Smooth muscle cell (in vitro differentiated cells): ENCODE results near the gene CEP85L. TPM values are rescaled to one million over a fixed set of nuclear protein-coding genes. Genes with fewer than 3 reads are reported as not detected.

Experiments
- DNase-seq: peaks from one replicate; lab custom pipeline; 2025; ENCODE audit not compliant: unreplicated experiment; lab: John Stamatoyannopoulos, UW
- H2AFZ ChIP-seq: fragments of 200-600 bp; sonication (generic); 2 replicates; pipeline ENCODE4 v1.6.0; 2016; ENCODE audit warnings: antibody characterized with exemption, low read depth, mild to moderate bottlenecking
- H3F3A ChIP-seq: fragments of 200-600 bp; sonication (generic); 2 replicates; pipeline ENCODE4 v1.6.0; 2017; ENCODE audit warnings: antibody characterized with exemption, low read depth
- H3K27ac ChIP-seq: fragments of 200-600 bp; sonication (generic); 2 replicates; pipeline ENCODE4 v1.5.1; 2016; ENCODE audit warnings: low read depth, mild to moderate bottlenecking
- H3K27me3 ChIP-seq: fragments of 200-600 bp; sonication (generic); 2 replicates; pipeline ENCODE4 v1.6.1; 2016; ENCODE audit warnings: low read depth, mild to moderate bottlenecking
- H3K36me3 ChIP-seq: fragments of 200-600 bp; sonication (generic); 2 replicates; pipeline ENCODE4 v1.5.1; 2016; ENCODE audit warnings: low read depth
- H3K4me1 ChIP-seq: fragments of 200-600 bp; sonication (generic); 2 replicates; pipeline ENCODE4 v1.5.1; 2016; ENCODE audit warnings: low read depth
- H3K4me2 ChIP-seq: fragments of 200-600 bp; sonication (generic); 2 replicates; pipeline ENCODE4 v1.6.0; 2016; ENCODE audit warnings: mild to moderate bottlenecking
- H3K4me3 ChIP-seq: fragments of 200-600 bp; sonication (generic); 2 replicates; pipeline ENCODE4 v1.5.1; 2016; ENCODE audit warnings: mild to moderate bottlenecking
- H3K79me2 ChIP-seq: fragments of 200-600 bp; sonication (generic); 2 replicates; pipeline ENCODE4 v1.6.0; 2016; ENCODE audit warnings: low read depth, mild to moderate bottlenecking
- H3K9ac ChIP-seq: fragments of 200-600 bp; sonication (generic); 2 replicates; pipeline ENCODE4 v1.6.0; 2016; ENCODE audit warnings: low read depth
- H3K9me3 ChIP-seq: fragments of 200-600 bp; sonication (generic); replicated peaks from 2 replicates; pipeline ENCODE4 v1.5.1; 2016; ENCODE audit warnings: low read depth
- H4K20me1 ChIP-seq: fragments of 200-600 bp; sonication (generic); 2 replicates; pipeline ENCODE4 v1.6.0; 2016; ENCODE audit warnings: low read depth
- CTCF ChIP-seq: fragments of 200-600 bp; sonication (generic); IDR thresholded peaks from 2 replicates; pipeline ENCODE4 v1.5.1; 2017; ENCODE audit warnings: borderline replicate concordance, mild to moderate bottlenecking, antibody characterized with exemption; ENCODE audit not compliant: insufficient read depth, poor library complexity, severe bottlenecking
- WGBS: methylation state at CpG from one replicate; pipeline ENCODE4 v1.1.7; 2016; ENCODE audit warnings: low lambda C conversion rate; 5-methylcytosine and 5-hydroxymethylcytosine counted together
- polyA plus RNA-seq: library from polyadenylated mRNA; unstranded; fragments of >200 nt; fragmentation: Nextera tagmentation; extraction: Ambion mirVana; gene quantifications from 2 replicates; pipeline ENCODE4 v1.2.1, GENCODE V29; 2016
- total RNA-seq: library from RNA; depleted of rRNA; stranded (reverse); fragments of >200 nt; gene quantifications from 2 replicates; pipeline ENCODE4 v1.2.3, GENCODE V29; 2014

Gene CEP85L
- total and polyA plus RNA-seq, 2 experiments from 2014 or later = 36.5 to 65.6 TPM

- H3F3A ChIP-seq = peaks cover 10% of the 10 kb centered on the region
- H3K4me1 ChIP-seq = no peaks in the 10 kb centered on the region
- no peak overlapping the region for H3K4me3 ChIP-seq
- H3K27ac ChIP-seq = no peak overlapping the region
- H3K4me2 ChIP-seq = no peak overlapping the region
- no peak overlapping the region for H3K9ac ChIP-seq
- H3K79me2 ChIP-seq = peaks cover 86% of the 10 kb centered on the region
- no peaks in the 10 kb centered on the region for H3K27me3 ChIP-seq
- peaks cover 41% of the 10 kb centered on the region for H4K20me1 ChIP-seq
- H3K36me3 ChIP-seq = no peaks in the 10 kb centered on the region
- DNase-seq = no peak
- WGBS = 90% methylated on average over 2 of the region's 2 CpGs
- TF ChIP-seq CTCF = no peak
- no peak overlapping the region for H2AFZ ChIP-seq
- H3K9me3 ChIP-seq = no peaks in the 10 kb centered on the region
Measured at GRCh38 chr6:118632359-118632758, 19.0 kb downstream of the CEP85L start.

- no peaks in the 10 kb centered on the region for H3K27me3 ChIP-seq
- peaks cover 10% of the 10 kb centered on the region for H3F3A ChIP-seq
- peaks cover 28% of the 10 kb centered on the region for H4K20me1 ChIP-seq
- no peaks in the 10 kb centered on the region for H3K36me3 ChIP-seq
- no peak for DNase-seq
- no peak overlapping the region for H3K9ac ChIP-seq
- H3K4me1 ChIP-seq = no peaks in the 10 kb centered on the region
- TF ChIP-seq CTCF = no peak
- H3K79me2 ChIP-seq = peaks cover 79% of the 10 kb centered on the region
- no peak overlapping the region for H3K4me3 ChIP-seq
- no peak overlapping the region for H3K27ac ChIP-seq
- no peak overlapping the region for H3K4me2 ChIP-seq
- no peak overlapping the region for H2AFZ ChIP-seq
- no peaks in the 10 kb centered on the region for H3K9me3 ChIP-seq
- WGBS = 96% methylated on average over 1 of the region's 1 CpG
Measured at GRCh38 chr6:118630923-118631322, 20.5 kb downstream of the CEP85L start.

- Histone ChIP-seq H3K4me1 (no peaks in the 10 kb centered on the region), H2AFZ (no peak overlapping the region), H3K36me3 (no peaks in the 10 kb centered on the region), H3K4me2 (no peak overlapping the region), H3F3A (peaks cover 10% of the 10 kb centered on the region), H3K27ac (no peak overlapping the region), H3K27me3 (no peaks in the 10 kb centered on the region), H3K9me3 (no peaks in the 10 kb centered on the region), H3K9ac (no peak overlapping the region), H3K79me2 (peaks cover 79% of the 10 kb centered on the region), H4K20me1 (peaks cover 19% of the 10 kb centered on the region), H3K4me3 (no peak overlapping the region)
- no peak for TF ChIP-seq CTCF
- WGBS = 32% methylated on average over 1 of the region's 1 CpG
- no peak for DNase-seq
Measured at GRCh38 chr6:118630067-118630466, 21.3 kb downstream of the CEP85L start.

GRCh38 chr6:118627724-118628123 lies 23.7 kb downstream of the CEP85L start:
- H3F3A ChIP-seq = peaks cover 10% of the 10 kb centered on the region
- peak overlapping the region; percentile 55 for H3K9ac ChIP-seq
- no peaks in the 10 kb centered on the region for H3K36me3 ChIP-seq
- peaks cover 73% of the 10 kb centered on the region for H3K79me2 ChIP-seq
- H3K27me3 ChIP-seq = no peaks in the 10 kb centered on the region
- DNase-seq = no peak
- peak overlapping the region; percentile 33 for H3K4me2 ChIP-seq
- H3K27ac ChIP-seq = peak overlapping the region; percentile 90
- no peak overlapping the region for H2AFZ ChIP-seq
- no peak overlapping the region for H3K4me3 ChIP-seq
- peaks cover under 1% of the 10 kb centered on the region for H4K20me1 ChIP-seq
- no peak for TF ChIP-seq CTCF
- H3K9me3 ChIP-seq = no peaks in the 10 kb centered on the region
- no peaks in the 10 kb centered on the region for H3K4me1 ChIP-seq
- 64% methylated on average over 3 of the region's 3 CpGs for WGBS
